Astrocyte (in vitro differentiated cells and primary cell): ENCODE results near the gene DNAJC6. TPM values are rescaled to one million over a fixed set of nuclear protein-coding genes. Genes with fewer than 3 reads are reported as not detected.

Experiments used
- DNase-seq: peaks from one replicate; pipeline ENCODE4 v3.0.0-alpha.2; 2010; ENCODE audit warnings: low read depth
- FAIRE-seq: peaks from 2 replicates; lab custom pipeline; 2011; peaks lifted over from hg19 to GRCh38; lab: Jason Lieb, UNC
- H2AFZ ChIP-seq: 2 replicates; pipeline ENCODE4 v1.6.0; 2012; ENCODE audit warnings: low read depth, low read length, inconsistent platforms
- H3K27ac ChIP-seq: 2 replicates; pipeline ENCODE4 v1.5.1; 2011; ENCODE audit warnings: low read depth, low read length, inconsistent platforms
- H3K27me3 ChIP-seq: 2 replicates; pipeline ENCODE4 v1.6.0; 2011; ENCODE audit warnings: low read length, inconsistent platforms; ENCODE audit not compliant: insufficient read depth
- H3K36me3 ChIP-seq: 2 replicates; pipeline ENCODE4 v1.5.1; 2011; ENCODE audit warnings: low read length, inconsistent platforms; ENCODE audit not compliant: insufficient read depth
- H3K4me1 ChIP-seq: 2 replicates; pipeline ENCODE4 v1.5.1; 2011; ENCODE audit warnings: low read length, inconsistent platforms; ENCODE audit not compliant: insufficient read depth
- H3K4me2 ChIP-seq: 2 replicates; pipeline ENCODE4 v1.6.0; 2012; ENCODE audit warnings: low read length, inconsistent platforms
- H3K4me3 ChIP-seq: 2 replicates; pipeline ENCODE4 v1.5.1; 2011; ENCODE audit warnings: low read depth, mild to moderate bottlenecking, low read length, inconsistent platforms; ENCODE audit not compliant: insufficient read depth
- H3K79me2 ChIP-seq: 2 replicates; pipeline ENCODE4 v1.6.0; 2012; ENCODE audit warnings: mild to moderate bottlenecking, low read length, inconsistent platforms; ENCODE audit not compliant: insufficient read depth
- H3K9ac ChIP-seq: 2 replicates; pipeline ENCODE4 v1.6.0; 2012; ENCODE audit warnings: mild to moderate bottlenecking, low read length, inconsistent platforms
- H3K9me3 ChIP-seq: 2 replicates; pipeline ENCODE4 v1.5.1; 2012; ENCODE audit warnings: low read depth, mild to moderate bottlenecking, low read length, inconsistent platforms; ENCODE audit not compliant: insufficient read depth
- H4K20me1 ChIP-seq: 2 replicates; pipeline ENCODE4 v1.6.0; 2012; ENCODE audit warnings: low read length, inconsistent platforms; ENCODE audit not compliant: insufficient read depth
- H3K27ac Mint-ChIP-seq: one replicate; pipeline ENCODE4 v1.8.0; 2021; ENCODE audit warnings: mild to moderate bottlenecking, mixed read lengths; ENCODE audit not compliant: unreplicated experiment
- H3K27me3 Mint-ChIP-seq: one replicate; pipeline ENCODE4 v1.8.0; 2021; ENCODE audit warnings: low read depth, mixed read lengths; ENCODE audit not compliant: unreplicated experiment
- H3K36me3 Mint-ChIP-seq: one replicate; pipeline ENCODE4 v1.8.0; 2021; ENCODE audit warnings: low read depth, mixed read lengths; ENCODE audit not compliant: unreplicated experiment
- H3K4me1 Mint-ChIP-seq: one replicate; pipeline ENCODE4 v1.8.0; 2021; ENCODE audit warnings: low read depth, mixed read lengths; ENCODE audit not compliant: unreplicated experiment
- H3K4me3 Mint-ChIP-seq: one replicate; pipeline ENCODE4 v1.8.0; 2021; ENCODE audit warnings: mild to moderate bottlenecking, moderate library complexity, mixed read lengths; ENCODE audit not compliant: unreplicated experiment
- H3K9me3 Mint-ChIP-seq: one replicate; pipeline ENCODE4 v1.8.0; 2021; ENCODE audit warnings: mild to moderate bottlenecking, mixed read lengths; ENCODE audit not compliant: unreplicated experiment
- EZH2 ChIP-seq: IDR thresholded peaks from 2 replicates; pipeline ENCODE4 v1.6.1; 2012; ENCODE audit warnings: mild to moderate bottlenecking, low read length, inconsistent platforms; ENCODE audit not compliant: insufficient read depth
- total RNA-seq: library from RNA; stranded (reverse); gene quantifications from 2 replicates; pipeline ENCODE4 v1.2.1, GENCODE V29; 2021
- TF ChIP-seq, protein P1 (sequence below): IDR thresholded peaks from 2 replicates; pipeline ENCODE4 v1.5.1; 2011; ENCODE audit warnings: low read depth, mild to moderate bottlenecking, inconsistent platforms, low read length, moderate library complexity; ENCODE audit not compliant: insufficient read depth

The DNAJC6 gene
- total RNA-seq, 1 donor from 2014 or later = 8.9 TPM

DNA sequence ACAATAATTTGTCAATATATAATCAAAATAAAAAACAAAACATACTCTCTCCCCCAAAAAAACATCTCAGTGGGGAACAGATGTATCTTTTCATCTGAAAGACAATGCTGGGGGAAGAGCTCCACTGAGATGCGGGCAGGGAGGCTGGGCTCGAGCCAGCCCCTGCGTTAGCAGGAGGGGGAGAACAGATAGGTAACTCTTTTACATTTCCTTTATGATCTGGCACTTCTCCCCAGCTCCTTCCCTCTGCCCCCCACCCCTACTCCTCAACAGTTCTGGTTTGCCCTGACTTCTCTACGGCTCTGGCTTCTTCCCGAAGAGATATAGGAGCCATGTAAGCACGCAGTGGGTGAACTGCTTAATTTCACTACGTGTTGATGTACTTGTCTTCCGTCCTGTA is 123.6 kb downstream of the DNAJC6 start:
- no peak overlapping the region for H3K4me2 ChIP-seq
- H3K9me3 Mint-ChIP-seq = no peaks in the 10 kb centered on the region
- H3K27ac Mint-ChIP-seq = no peak overlapping the region
- peaks cover 10% of the 10 kb centered on the region for H4K20me1 ChIP-seq
- H3K79me2 ChIP-seq = no peaks in the 10 kb centered on the region
- no peak overlapping the region for H3K27ac ChIP-seq
- no peaks in the 10 kb centered on the region for H3K27me3 ChIP-seq
- peaks cover 6% of the 10 kb centered on the region for H3K36me3 Mint-ChIP-seq
- no peak overlapping the region for H3K9ac ChIP-seq
- TF ChIP-seq, protein P1, sequence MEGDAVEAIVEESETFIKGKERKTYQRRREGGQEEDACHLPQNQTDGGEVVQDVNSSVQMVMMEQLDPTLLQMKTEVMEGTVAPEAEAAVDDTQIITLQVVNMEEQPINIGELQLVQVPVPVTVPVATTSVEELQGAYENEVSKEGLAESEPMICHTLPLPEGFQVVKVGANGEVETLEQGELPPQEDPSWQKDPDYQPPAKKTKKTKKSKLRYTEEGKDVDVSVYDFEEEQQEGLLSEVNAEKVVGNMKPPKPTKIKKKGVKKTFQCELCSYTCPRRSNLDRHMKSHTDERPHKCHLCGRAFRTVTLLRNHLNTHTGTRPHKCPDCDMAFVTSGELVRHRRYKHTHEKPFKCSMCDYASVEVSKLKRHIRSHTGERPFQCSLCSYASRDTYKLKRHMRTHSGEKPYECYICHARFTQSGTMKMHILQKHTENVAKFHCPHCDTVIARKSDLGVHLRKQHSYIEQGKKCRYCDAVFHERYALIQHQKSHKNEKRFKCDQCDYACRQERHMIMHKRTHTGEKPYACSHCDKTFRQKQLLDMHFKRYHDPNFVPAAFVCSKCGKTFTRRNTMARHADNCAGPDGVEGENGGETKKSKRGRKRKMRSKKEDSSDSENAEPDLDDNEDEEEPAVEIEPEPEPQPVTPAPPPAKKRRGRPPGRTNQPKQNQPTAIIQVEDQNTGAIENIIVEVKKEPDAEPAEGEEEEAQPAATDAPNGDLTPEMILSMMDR = no peak
- no peak for TF ChIP-seq EZH2
- H3K9me3 ChIP-seq = no peaks in the 10 kb centered on the region
- H3K4me1 ChIP-seq = peaks cover 19% of the 10 kb centered on the region
- H3K4me1 Mint-ChIP-seq = peaks cover 42% of the 10 kb centered on the region
- H3K27me3 Mint-ChIP-seq = no peaks in the 10 kb centered on the region
- no peak for DNase-seq
- H3K4me3 Mint-ChIP-seq = no peak overlapping the region
- H3K36me3 ChIP-seq = peaks cover 14% of the 10 kb centered on the region
- H3K4me3 ChIP-seq = no peak overlapping the region
- no peak for FAIRE-seq
- H2AFZ ChIP-seq = no peak overlapping the region

- Histone ChIP-seq H3K27me3 (no peaks in the 10 kb centered on the region), H3K4me3 (no peak overlapping the region), H3K4me1 (peaks cover 16% of the 10 kb centered on the region), H3K9ac (no peak overlapping the region), H3K9me3 (no peaks in the 10 kb centered on the region), H3K4me2 (no peak overlapping the region), H3K27ac (no peak overlapping the region), H3K79me2 (no peaks in the 10 kb centered on the region), H3K36me3 (peaks cover 10% of the 10 kb centered on the region), H2AFZ (no peak overlapping the region), H4K20me1 (peaks cover 10% of the 10 kb centered on the region)
- Mint-ChIP-seq H3K4me3 (no peak overlapping the region), H3K27me3 (no peaks in the 10 kb centered on the region), H3K9me3 (no peaks in the 10 kb centered on the region), H3K4me1 (peaks cover 38% of the 10 kb centered on the region), H3K27ac (peak overlapping the region; percentile 80), H3K36me3 (peaks cover 8% of the 10 kb centered on the region)
- TF ChIP-seq EZH2 = no peak
- TF ChIP-seq, protein P1 = no peak
- no peak for DNase-seq
- FAIRE-seq = no peak
Observed at GRCh38 chr1:65434255-65434654, 124.9 kb downstream of the DNAJC6 start.

GRCh38 chr1:65434760-65435159 is 125.4 kb downstream of the DNAJC6 start:
- Mint-ChIP-seq H3K27ac (peak overlapping the region; percentile 80), H3K27me3 (no peaks in the 10 kb centered on the region), H3K9me3 (no peaks in the 10 kb centered on the region), H3K4me1 (peaks cover 34% of the 10 kb centered on the region), H3K36me3 (peaks cover 6% of the 10 kb centered on the region), H3K4me3 (no peak overlapping the region)
- DNase-seq (no peak), FAIRE-seq (no peak)
- H3K9me3 ChIP-seq = no peaks in the 10 kb centered on the region
- no peak overlapping the region for H3K4me3 ChIP-seq
- H3K27ac ChIP-seq = no peak overlapping the region
- H3K36me3 ChIP-seq = peaks cover 10% of the 10 kb centered on the region
- no peaks in the 10 kb centered on the region for H3K79me2 ChIP-seq
- no peak overlapping the region for H3K9ac ChIP-seq
- peaks cover 11% of the 10 kb centered on the region for H3K4me1 ChIP-seq
- H2AFZ ChIP-seq = no peak overlapping the region
- TF ChIP-seq, protein P1 = no peak
- TF ChIP-seq EZH2 = no peak
- no peak overlapping the region for H3K4me2 ChIP-seq
- no peaks in the 10 kb centered on the region for H3K27me3 ChIP-seq
- H4K20me1 ChIP-seq = peaks cover 10% of the 10 kb centered on the region
